GM12878 (cell line): Measurements from ENCODE around the gene SIGLEC11. TPM values are rescaled to one million over a fixed set of nuclear protein-coding genes. Genes with fewer than 3 reads are reported as not detected.

ENCODE experiments used
- BMI1 ChIP-seq: fragments of 450-650 bp; IDR thresholded peaks from 2 replicates; pipeline ENCODE4 v1.6.1; 2016; ENCODE audit warnings: mild to moderate bottlenecking, moderate library complexity, borderline replicate concordance
- HCFC1 ChIP-seq: fragments of 150-350 bp; IDR thresholded peaks from 2 replicates; pipeline ENCODE4 v1.6.1; 2014; ENCODE audit warnings: low read length
- NBN ChIP-seq: fragments of 450-650 bp; IDR thresholded peaks from 2 replicates; pipeline ENCODE4 v1.6.1; 2016
- POLR2AphosphoS5 ChIP-seq: IDR thresholded peaks from 2 replicates; pipeline ENCODE4 v1.6.1; 2011; ENCODE audit warnings: mild to moderate bottlenecking, low read length, inconsistent platforms
- PRDM15 ChIP-seq: fragments of 450-650 bp; formaldehyde crosslinking; IDR thresholded peaks from 2 replicates; pipeline ENCODE4 v1.4.0; 2020; ENCODE audit warnings: mild to moderate bottlenecking, moderate library complexity
- TCF12 ChIP-seq: IDR thresholded peaks from 2 replicates; pipeline ENCODE4 v1.6.1; 2011; ENCODE audit warnings: low read depth, mild to moderate bottlenecking, low read length
- YY1 ChIP-seq: IDR thresholded peaks from 2 replicates; pipeline ENCODE4 v1.6.1; 2011; ENCODE audit warnings: low read depth, mild to moderate bottlenecking, low read length
- ZNF622 ChIP-seq: fragments of 450-650 bp; IDR thresholded peaks from 2 replicates; pipeline ENCODE4 v1.6.1; 2017; ENCODE audit warnings: mild to moderate bottlenecking, inconsistent platforms
- polyA plus RNA-seq, 11 experiments: library from polyadenylated mRNA; depleted of rRNA in 4 of 11; unstranded in 6 of 11; stranded (reverse) in 5 of 11; fragments of >200 nt; fragmentation: Nextera tagmentation in 4 of 11; fragmentation: Illumina TruSeq in 1 of 11; extraction: Ambion mirVana in 4 of 11; extraction: Trizol in 1 of 11; gene quantifications; 1 replicate in 1 of 11; 2 replicates in 10 of 11; pipeline versions ENCODE4 v1.2.1 to v1.2.3, GENCODE V29; 2011 to 2016; ENCODE audit warnings: inconsistent platforms in 2 of 11, missing spikeins in 2 of 11, low read depth in 1 of 11
- total RNA-seq, 4 experiments: library from RNA; depleted of rRNA in 3 of 4; stranded (reverse); fragments of >200 nt in 3 of 4; fragmentation: Illumina TruSeq in 1 of 4; extraction: Trizol in 1 of 4; gene quantifications; 2 replicates each; pipeline versions ENCODE4 v1.2.1 to v1.2.3, GENCODE V29; 2013 to 2021
- TF ChIP-seq, protein P1 (sequence below): fragments of 150-350 bp; IDR thresholded peaks from 2 replicates; pipeline ENCODE4 v1.6.1; 2014; ENCODE audit warnings: mild to moderate bottlenecking, low read depth, low read length
- TF ChIP-seq, protein P2 (sequence below): fragments of 450-650 bp; IDR thresholded peaks from 2 replicates; pipeline ENCODE4 v1.6.1; 2017; ENCODE audit warnings: mild to moderate bottlenecking

Gene SIGLEC11
- total and polyA plus RNA-seq, 10 of the 15 experiments (the other 5 are each of a cell fraction or from before 2014, with no cell fraction given): not detected

GRCh38 chr19:49920624-49921363 lies 40.2 kb downstream of the SIGLEC11 start (continued):
- TF ChIP-seq PRDM15 (CRISPR knock-in tag): no peak
- TF ChIP-seq ZNF622: no peak
- TF ChIP-seq, protein P1, sequence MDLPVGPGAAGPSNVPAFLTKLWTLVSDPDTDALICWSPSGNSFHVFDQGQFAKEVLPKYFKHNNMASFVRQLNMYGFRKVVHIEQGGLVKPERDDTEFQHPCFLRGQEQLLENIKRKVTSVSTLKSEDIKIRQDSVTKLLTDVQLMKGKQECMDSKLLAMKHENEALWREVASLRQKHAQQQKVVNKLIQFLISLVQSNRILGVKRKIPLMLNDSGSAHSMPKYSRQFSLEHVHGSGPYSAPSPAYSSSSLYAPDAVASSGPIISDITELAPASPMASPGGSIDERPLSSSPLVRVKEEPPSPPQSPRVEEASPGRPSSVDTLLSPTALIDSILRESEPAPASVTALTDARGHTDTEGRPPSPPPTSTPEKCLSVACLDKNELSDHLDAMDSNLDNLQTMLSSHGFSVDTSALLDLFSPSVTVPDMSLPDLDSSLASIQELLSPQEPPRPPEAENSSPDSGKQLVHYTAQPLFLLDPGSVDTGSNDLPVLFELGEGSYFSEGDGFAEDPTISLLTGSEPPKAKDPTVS: no peak
- TF ChIP-seq HCFC1: no peak
- no peak for TF ChIP-seq NBN
- peak; percentile 40; the same call in 1 of the 2 replicates for TF ChIP-seq YY1
- 0 out of 2 replicates have a peak, but pooled peaks have one; percentile 21 for TF ChIP-seq BMI1
- TF ChIP-seq, protein P2, sequence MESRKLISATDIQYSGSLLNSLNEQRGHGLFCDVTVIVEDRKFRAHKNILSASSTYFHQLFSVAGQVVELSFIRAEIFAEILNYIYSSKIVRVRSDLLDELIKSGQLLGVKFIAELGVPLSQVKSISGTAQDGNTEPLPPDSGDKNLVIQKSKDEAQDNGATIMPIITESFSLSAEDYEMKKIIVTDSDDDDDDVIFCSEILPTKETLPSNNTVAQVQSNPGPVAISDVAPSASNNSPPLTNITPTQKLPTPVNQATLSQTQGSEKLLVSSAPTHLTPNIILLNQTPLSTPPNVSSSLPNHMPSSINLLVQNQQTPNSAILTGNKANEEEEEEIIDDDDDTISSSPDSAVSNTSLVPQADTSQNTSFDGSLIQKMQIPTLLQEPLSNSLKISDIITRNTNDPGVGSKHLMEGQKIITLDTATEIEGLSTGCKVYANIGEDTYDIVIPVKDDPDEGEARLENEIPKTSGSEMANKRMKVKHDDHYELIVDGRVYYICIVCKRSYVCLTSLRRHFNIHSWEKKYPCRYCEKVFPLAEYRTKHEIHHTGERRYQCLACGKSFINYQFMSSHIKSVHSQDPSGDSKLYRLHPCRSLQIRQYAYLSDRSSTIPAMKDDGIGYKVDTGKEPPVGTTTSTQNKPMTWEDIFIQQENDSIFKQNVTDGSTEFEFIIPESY: peak; percentile 68; the same call in 1 of the 2 replicates
- 0 out of 2 replicates have a peak, but pooled peaks have one; percentile 26 for TF ChIP-seq POLR2AphosphoS5
- TF ChIP-seq TCF12: peak; percentile 53; the same call in 1 of the 2 replicates
